Measurements from ENCODE around the gene POU6F1.
"Not testable (repeated sequence)": the region's sequence is repeated elsewhere in the genome, so short reads cannot be mapped to it uniquely, and the experiment has no call there.

POU6F1 gene

GRCh38 chr12:51225234-51225633 is 7.4 kb upstream of the POU6F1 start:
- Histone ChIP-seq H3K27ac (ENCODE audit: low read depth, low read length, poor library complexity, severe bottlenecking) (no peak overlapping the region), H3K4me3 (ENCODE audit: low read depth, low read length, poor library complexity, severe bottlenecking) (no peak overlapping the region), H4K20me1 (ENCODE audit: insufficient read depth, low read length) (no peaks in the 10 kb centered on the region), H3K4me1 (ENCODE audit: insufficient read depth, low read length, severe bottlenecking) (no peaks in the 10 kb centered on the region), H2AFZ (ENCODE audit: low read length) (no peak overlapping the region), H3K36me3 (ENCODE audit: insufficient read depth, low read length) (no peaks in the 10 kb centered on the region), H3F3A (ENCODE audit: insufficient read depth, low read length) (no peaks in the 10 kb centered on the region; the same call in 1 of the 2 replicates), H3K9me2 (ENCODE audit: low read depth, low read length) (no peaks in the 10 kb centered on the region), H3K4me2 (ENCODE audit: low read length) (no peak overlapping the region), H3K9ac (ENCODE audit: low read length) (no peak overlapping the region), H3K79me2 (ENCODE audit: insufficient read depth, low read length) (no peaks in the 10 kb centered on the region), H3K27me3 (ENCODE audit: insufficient read depth, low read length) (no peaks in the 10 kb centered on the region), H3K9me3 (ENCODE audit: low read length) (no peaks in the 10 kb centered on the region)
- TF ChIP-seq CTCF (IDR thresholded peaks at IDR 0.05; ENCODE audit: low read length) (no peak), EZH2 (IDR thresholded peaks at IDR 0.05; ENCODE audit: borderline replicate concordance, low read length) (no peak)

GRCh38 chr12:51224625-51225024 is 6.8 kb upstream of the POU6F1 start:
- H3K36me3 ChIP-seq (ENCODE audit: insufficient read depth, low read length) = no peaks in the 10 kb centered on the region
- no peak for TF ChIP-seq CTCF (IDR thresholded peaks at IDR 0.05; ENCODE audit: low read length)
- TF ChIP-seq EZH2 (IDR thresholded peaks at IDR 0.05; ENCODE audit: borderline replicate concordance, low read length) = no peak
- no peak overlapping the region for H3K9ac ChIP-seq (ENCODE audit: low read length)
- H3K4me1 ChIP-seq (ENCODE audit: insufficient read depth, low read length, severe bottlenecking) = no peaks in the 10 kb centered on the region
- no peaks in the 10 kb centered on the region for H4K20me1 ChIP-seq (ENCODE audit: insufficient read depth, low read length)
- no peaks in the 10 kb centered on the region; the same call in 1 of the 2 replicates for H3F3A ChIP-seq (ENCODE audit: insufficient read depth, low read length)
- no peak overlapping the region for H3K27ac ChIP-seq (ENCODE audit: low read depth, low read length, poor library complexity, severe bottlenecking)
- no peak overlapping the region for H3K4me2 ChIP-seq (ENCODE audit: low read length)
- H3K79me2 ChIP-seq (ENCODE audit: insufficient read depth, low read length) = no peaks in the 10 kb centered on the region
- H2AFZ ChIP-seq (ENCODE audit: low read length) = no peak overlapping the region
- no peak overlapping the region for H3K4me3 ChIP-seq (ENCODE audit: low read depth, low read length, poor library complexity, severe bottlenecking)
- no peaks in the 10 kb centered on the region for H3K9me3 ChIP-seq (ENCODE audit: low read length)
- no peaks in the 10 kb centered on the region for H3K27me3 ChIP-seq (ENCODE audit: insufficient read depth, low read length)
- no peaks in the 10 kb centered on the region for H3K9me2 ChIP-seq (ENCODE audit: low read depth, low read length)

GRCh38 chr12:51222461-51222860 is 4.6 kb upstream of the POU6F1 start:
- Histone ChIP-seq H3K27ac (ENCODE audit: low read depth, low read length, poor library complexity, severe bottlenecking) (no peak overlapping the region), H2AFZ (ENCODE audit: low read length) (no peak overlapping the region), H3K9me2 (ENCODE audit: low read depth, low read length) (no peaks in the 10 kb centered on the region), H3K4me3 (ENCODE audit: low read depth, low read length, poor library complexity, severe bottlenecking) (no peak overlapping the region), H3K27me3 (ENCODE audit: insufficient read depth, low read length) (no peaks in the 10 kb centered on the region), H3K4me1 (ENCODE audit: insufficient read depth, low read length, severe bottlenecking) (peaks cover 10% of the 10 kb centered on the region), H3K9ac (ENCODE audit: low read length) (no peak overlapping the region), H3K9me3 (ENCODE audit: low read length) (no peaks in the 10 kb centered on the region), H3K79me2 (ENCODE audit: insufficient read depth, low read length) (no peaks in the 10 kb centered on the region), H3K4me2 (ENCODE audit: low read length) (no peak overlapping the region), H3K36me3 (ENCODE audit: insufficient read depth, low read length) (no peaks in the 10 kb centered on the region), H3F3A (ENCODE audit: insufficient read depth, low read length) (peaks cover 4% of the 10 kb centered on the region), H4K20me1 (ENCODE audit: insufficient read depth, low read length) (no peaks in the 10 kb centered on the region)
- TF ChIP-seq EZH2 (IDR thresholded peaks at IDR 0.05; ENCODE audit: borderline replicate concordance, low read length) (no peak), CTCF (IDR thresholded peaks at IDR 0.05; ENCODE audit: low read length) (no peak)

DNA sequence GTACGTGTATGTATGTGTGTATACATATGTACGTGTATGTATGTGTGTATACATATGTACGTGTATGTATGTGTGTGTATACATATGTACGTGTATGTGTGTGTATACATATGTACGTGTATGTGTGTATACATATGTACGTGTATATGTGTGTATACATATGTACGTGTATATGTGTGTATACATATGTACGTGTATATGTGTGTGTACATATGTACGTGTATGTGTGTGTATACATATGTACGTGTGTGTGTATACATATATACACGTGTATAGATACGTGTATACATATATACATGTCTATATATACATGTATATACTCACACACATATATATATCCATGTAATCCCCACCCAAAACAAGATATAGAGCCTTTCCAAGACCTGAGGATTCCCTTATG is 2.0 kb upstream of the POU6F1 start:
- not testable (repeated sequence) for H3K36me3 ChIP-seq (ENCODE audit: insufficient read depth, low read length); H3K4me2 ChIP-seq (ENCODE audit: low read length); H3K9me2 ChIP-seq (ENCODE audit: low read depth, low read length); H3K27ac ChIP-seq (ENCODE audit: low read depth, low read length, poor library complexity, severe bottlenecking); H3K4me3 ChIP-seq (ENCODE audit: low read depth, low read length, poor library complexity, severe bottlenecking); H3K9me3 ChIP-seq (ENCODE audit: low read length); H3K9ac ChIP-seq (ENCODE audit: low read length); H2AFZ ChIP-seq (ENCODE audit: low read length); H3K79me2 ChIP-seq (ENCODE audit: insufficient read depth, low read length); H3K4me1 ChIP-seq (ENCODE audit: insufficient read depth, low read length, severe bottlenecking); H4K20me1 ChIP-seq (ENCODE audit: insufficient read depth, low read length); H3K27me3 ChIP-seq (ENCODE audit: insufficient read depth, low read length)
- H3F3A ChIP-seq (ENCODE audit: insufficient read depth, low read length) = peaks cover 13% of the 10 kb centered on the region; the same call in 1 of the 2 replicates
